HEK293 (cell line): ENCODE results near the gene POLR2H.
A peak's percentile ranks its signal among the peaks of the same experiment; 100 is the strongest.

ENCODE experiments used
- CTCF ChIP-seq: fragments of 450-650 bp; formaldehyde crosslinking; IDR thresholded peaks from 2 replicates; pipeline ENCODE4 v1.5.1; 2016; ENCODE audit warnings: missing biosample characterization, missing genetic modification characterization
- HIC1 ChIP-seq: fragments of 450-650 bp; formaldehyde crosslinking; IDR thresholded peaks from 2 replicates; pipeline ENCODE4 v1.5.1; 2016; ENCODE audit warnings: missing biosample characterization, missing genetic modification characterization
- HOXC10 ChIP-seq: sonication (generic); formaldehyde crosslinking; IDR thresholded peaks from 2 replicates; pipeline ENCODE4 v1.8.1; 2023; ENCODE audit warnings: mild to moderate bottlenecking, missing genetic modification reagents
- IKZF3 ChIP-seq: fragments of 450-650 bp; IDR thresholded peaks from 2 replicates; pipeline ENCODE4 v1.5.0; 2018; ENCODE audit warnings: missing biosample characterization, mild to moderate bottlenecking, missing genetic modification characterization, moderate library complexity
- KLF1 ChIP-seq: fragments of 450-650 bp; formaldehyde crosslinking; IDR thresholded peaks from 2 replicates; pipeline ENCODE4 v1.5.1; 2016; ENCODE audit warnings: missing biosample characterization, missing genetic modification characterization
- PRDM1 ChIP-seq: fragments of 450-650 bp; formaldehyde crosslinking; IDR thresholded peaks from 2 replicates; pipeline ENCODE4; 2016; ENCODE audit warnings: missing biosample characterization, missing genetic modification characterization
- PRDM10 ChIP-seq: fragments of 450-650 bp; formaldehyde crosslinking; IDR thresholded peaks from 2 replicates; pipeline ENCODE4 v1.5.1; 2016; ENCODE audit warnings: missing biosample characterization, missing genetic modification characterization
- PRDM2 ChIP-seq: fragments of 450-650 bp; formaldehyde crosslinking; IDR thresholded peaks from 2 replicates; pipeline ENCODE4 v1.5.1; 2016; ENCODE audit warnings: missing biosample characterization, missing genetic modification characterization, borderline replicate concordance
- SP7 ChIP-seq: fragments of 450-650 bp; formaldehyde crosslinking; IDR thresholded peaks from 2 replicates; pipeline ENCODE4 v1.5.1; 2016; ENCODE audit warnings: missing biosample characterization, missing genetic modification characterization
- YY2 ChIP-seq: fragments of 450-650 bp; formaldehyde crosslinking; IDR thresholded peaks from 2 replicates; pipeline ENCODE4 v1.5.1; 2016; ENCODE audit warnings: missing biosample characterization, missing genetic modification characterization
- ZBTB17 ChIP-seq: fragments of 450-650 bp; formaldehyde crosslinking; IDR thresholded peaks from 2 replicates; pipeline ENCODE4 v1.5.1; 2016; ENCODE audit warnings: missing biosample characterization, missing genetic modification characterization
- ZBTB49 ChIP-seq: fragments of 450-650 bp; formaldehyde crosslinking; IDR thresholded peaks from 2 replicates; pipeline ENCODE4 v1.5.1; 2016; ENCODE audit warnings: missing biosample characterization, missing genetic modification characterization, low read depth
- ZNF138 ChIP-seq: fragments of 450-650 bp; formaldehyde crosslinking; IDR thresholded peaks from 2 replicates; pipeline ENCODE4 v1.5.1; 2016; ENCODE audit warnings: missing biosample characterization, missing genetic modification characterization, borderline replicate concordance
- ZNF223 ChIP-seq: fragments of 450-650 bp; formaldehyde crosslinking; IDR thresholded peaks from 2 replicates; pipeline ENCODE4 v1.5.1; 2016; ENCODE audit warnings: missing biosample characterization, missing genetic modification characterization
- ZNF266 ChIP-seq: fragments of 450-650 bp; formaldehyde crosslinking; IDR thresholded peaks from 2 replicates; pipeline ENCODE4 v1.5.1; 2016; ENCODE audit warnings: missing biosample characterization, missing genetic modification characterization, low read depth
- ZNF544 ChIP-seq: fragments of 450-650 bp; formaldehyde crosslinking; IDR thresholded peaks from 2 replicates; pipeline ENCODE4 v1.5.0; 2017; ENCODE audit warnings: missing biosample characterization, missing genetic modification characterization
- ZNF561 ChIP-seq: fragments of 450-650 bp; IDR thresholded peaks from 2 replicates; pipeline ENCODE4 v1.5.1; 2018; ENCODE audit warnings: missing biosample characterization, missing genetic modification characterization, borderline replicate concordance
- ZNF600 ChIP-seq: fragments of 450-650 bp; formaldehyde crosslinking; IDR thresholded peaks from 2 replicates; pipeline ENCODE4 v1.5.1; 2016; ENCODE audit warnings: missing biosample characterization, missing genetic modification characterization
- ZNF629 ChIP-seq: fragments of 450-650 bp; formaldehyde crosslinking; IDR thresholded peaks from 2 replicates; pipeline ENCODE4 v1.5.1; 2017; ENCODE audit warnings: missing biosample characterization, missing genetic modification characterization
- ZNF639 ChIP-seq: fragments of 450-650 bp; formaldehyde crosslinking; IDR thresholded peaks from 2 replicates; pipeline ENCODE4 v1.5.1; 2016; ENCODE audit warnings: missing biosample characterization, missing genetic modification characterization
- ZNF677 ChIP-seq: fragments of 450-650 bp; IDR thresholded peaks from 2 replicates; pipeline ENCODE4 v1.5.0; 2018; ENCODE audit warnings: missing biosample characterization, mild to moderate bottlenecking, missing genetic modification characterization, moderate library complexity
- ZNF768 ChIP-seq: fragments of 450-650 bp; formaldehyde crosslinking; IDR thresholded peaks from 2 replicates; pipeline ENCODE4 v1.5.1; 2018; ENCODE audit warnings: missing biosample characterization, mild to moderate bottlenecking, missing genetic modification characterization
- ZSCAN23 ChIP-seq: fragments of 450-650 bp; formaldehyde crosslinking; IDR thresholded peaks from 2 replicates; pipeline ENCODE4 v1.5.1; 2016; ENCODE audit warnings: missing biosample characterization, missing genetic modification characterization

Gene POLR2H

GRCh38 chr3:184371570-184372018, 10.1 kb downstream of the POLR2H start (continued):
- TF ChIP-seq PRDM10 (tag by site-specific recombination) (no peak), ZBTB17 (peak; percentile 25; the same call in 1 of the 2 replicates), HIC1 (tag by site-specific recombination) (0 out of 2 replicates have a peak, but pooled peaks have one; percentile 21), ZNF677 (tag by site-specific recombination) (no peak), ZNF561 (tag by site-specific recombination) (no peak), ZNF600 (tag by site-specific recombination) (0 out of 2 replicates have a peak, but pooled peaks have one; percentile 19), ZNF138 (no peak), ZBTB49 (tag by site-specific recombination) (no peak), KLF1 (tag by site-specific recombination) (no peak), ZSCAN23 (tag by site-specific recombination) (no peak), PRDM2 (tag by site-specific recombination) (no peak), ZNF266 (tag by site-specific recombination) (no peak), IKZF3 (tag by site-specific recombination) (peak; percentile 77), ZNF639 (tag by site-specific recombination) (no peak), SP7 (tag by site-specific recombination) (peak; percentile 35), ZNF629 (tag by site-specific recombination) (peak; percentile 22; the same call in 1 of the 2 replicates), CTCF (tag by site-specific recombination) (peak; percentile 86), HOXC10 (CRISPR knock-in tag) (no peak), YY2 (no peak), PRDM1 (tag by site-specific recombination) (peak; percentile 56), ZNF768 (tag by site-specific recombination) (no peak), ZNF223 (no peak), ZNF544 (no peak)
